Ovary (tissue), 3 donors: ENCODE data around the gene OR2T35.

ENCODE experiments used
- EP300 ChIP-seq: sonication (generic); formaldehyde crosslinking; IDR thresholded peaks from one replicate; pipeline ENCODE4 v1.6.1; 2017; ENCODE audit warnings: antibody characterized with exemption
- POLR2A ChIP-seq: fragments of 450-650 bp; IDR thresholded peaks from one replicate; pipeline ENCODE4 v1.6.1; 2017; ENCODE audit warnings: antibody characterized with exemption, mild to moderate bottlenecking, moderate library complexity
- TF ChIP-seq, protein P1 (sequence below), 3 donors: fragments of 450-650 bp in 2 of 3; fragments of 200-600 bp in 1 of 3; IDR thresholded peaks; one replicate each; pipeline versions ENCODE4 v1.5.1 to v1.8.0; 2016 to 2022; ENCODE audit warnings: antibody characterized with exemption in 3 of 3, mild to moderate bottlenecking in 1 of 3
- donor health status: DM: no; HTN: no; CAD: no.

- TF ChIP-seq, protein P1, sequence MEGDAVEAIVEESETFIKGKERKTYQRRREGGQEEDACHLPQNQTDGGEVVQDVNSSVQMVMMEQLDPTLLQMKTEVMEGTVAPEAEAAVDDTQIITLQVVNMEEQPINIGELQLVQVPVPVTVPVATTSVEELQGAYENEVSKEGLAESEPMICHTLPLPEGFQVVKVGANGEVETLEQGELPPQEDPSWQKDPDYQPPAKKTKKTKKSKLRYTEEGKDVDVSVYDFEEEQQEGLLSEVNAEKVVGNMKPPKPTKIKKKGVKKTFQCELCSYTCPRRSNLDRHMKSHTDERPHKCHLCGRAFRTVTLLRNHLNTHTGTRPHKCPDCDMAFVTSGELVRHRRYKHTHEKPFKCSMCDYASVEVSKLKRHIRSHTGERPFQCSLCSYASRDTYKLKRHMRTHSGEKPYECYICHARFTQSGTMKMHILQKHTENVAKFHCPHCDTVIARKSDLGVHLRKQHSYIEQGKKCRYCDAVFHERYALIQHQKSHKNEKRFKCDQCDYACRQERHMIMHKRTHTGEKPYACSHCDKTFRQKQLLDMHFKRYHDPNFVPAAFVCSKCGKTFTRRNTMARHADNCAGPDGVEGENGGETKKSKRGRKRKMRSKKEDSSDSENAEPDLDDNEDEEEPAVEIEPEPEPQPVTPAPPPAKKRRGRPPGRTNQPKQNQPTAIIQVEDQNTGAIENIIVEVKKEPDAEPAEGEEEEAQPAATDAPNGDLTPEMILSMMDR (IDR thresholded peaks at IDR 0.05) = no peak
- TF ChIP-seq POLR2A = no peak
- TF ChIP-seq EP300 = no peak
These were observed 51.9 kb downstream of the OR2T35 start for GRCh38 chr1:248593226-248593625.
